Left kidney (tissue), 2 donors: ENCODE results near the gene LHFPL2. TPM values are rescaled to one million over a fixed set of nuclear protein-coding genes. Genes with fewer than 3 reads are reported as not detected.
A peak's percentile ranks its signal among the peaks of the same experiment; 100 is the strongest.
"Not testable (repeated sequence)": the region's sequence is repeated elsewhere in the genome, so short reads cannot be mapped to it uniquely, and the experiment has no call there.

Experiments used
- DNase-seq: peaks from one replicate; pipeline ENCODE4 v3.0.0-alpha.2; 2013
- polyA plus RNA-seq: library from polyadenylated mRNA; unstranded; fragments of 120-200 nt; gene quantifications from one replicate; pipeline ENCODE4 v1.2.1, GENCODE V29; 2013; ENCODE audit not compliant: insufficient read length

LHFPL2 gene
- polyA plus RNA-seq, 1 donor: 56.2 TPM

DNA sequence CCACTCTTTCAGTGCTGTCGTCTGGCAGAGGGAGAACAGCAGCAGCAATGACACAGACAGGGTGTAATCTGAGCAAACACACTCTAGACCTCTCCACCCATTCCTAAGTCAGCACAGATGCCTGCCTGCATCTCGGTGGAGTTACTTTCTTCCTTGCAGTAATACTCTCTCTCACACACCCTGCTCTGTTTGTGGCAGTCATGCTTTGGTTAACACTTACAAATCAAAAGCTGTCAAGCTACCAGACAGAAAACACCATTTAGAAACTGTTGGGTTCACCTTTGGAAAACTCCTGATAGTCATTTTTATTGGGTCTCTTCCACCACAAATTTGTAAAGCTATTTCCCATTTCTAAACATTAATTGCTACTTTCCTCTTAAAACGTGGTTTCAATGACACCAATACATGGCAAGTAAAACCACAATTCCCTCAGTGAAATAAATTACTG is 27.3 kb downstream of the LHFPL2 start:
- DNase-seq: no peak

DNA sequence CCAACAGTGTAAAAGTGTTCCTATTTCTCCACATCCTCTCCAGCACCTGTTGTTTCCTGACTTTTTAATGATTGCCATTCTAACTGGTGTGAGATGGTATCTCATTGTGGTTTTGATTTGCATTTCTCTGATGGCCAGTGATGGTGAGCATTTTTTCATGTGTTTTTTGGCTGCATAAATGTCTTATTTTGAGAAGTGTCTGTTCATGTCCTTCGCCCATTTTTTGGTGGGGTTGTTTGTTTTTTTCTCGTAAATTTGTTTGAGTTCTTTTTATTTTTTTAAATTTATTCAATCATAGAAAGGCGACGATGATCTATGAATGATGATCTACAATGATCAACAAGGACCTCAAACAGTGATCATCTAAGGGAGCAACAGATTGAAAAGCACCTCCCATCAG is 28.5 kb downstream of the LHFPL2 start:
- not testable (repeated sequence) for DNase-seq

DNA sequence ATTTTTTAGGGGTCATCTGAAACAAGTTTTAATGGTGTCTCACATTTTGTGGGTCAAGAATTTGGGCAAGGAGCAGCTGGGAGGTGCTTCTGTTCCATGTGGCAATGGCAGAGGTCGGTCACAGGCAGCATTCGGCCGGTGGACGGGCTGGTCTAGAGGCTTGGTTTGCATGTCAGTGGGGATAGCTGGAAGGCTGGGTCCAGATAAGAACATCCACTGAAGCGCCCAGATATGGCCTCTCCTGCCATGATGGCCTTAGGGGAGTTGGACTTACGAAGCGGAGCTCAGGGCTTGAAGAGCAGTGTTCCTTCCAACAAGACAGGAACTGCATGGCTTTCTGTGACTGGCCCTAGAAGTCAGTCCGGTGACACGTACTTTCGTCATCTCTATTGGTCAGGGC is 30.3 kb downstream of the LHFPL2 start:
- DNase-seq: no peak

DNA sequence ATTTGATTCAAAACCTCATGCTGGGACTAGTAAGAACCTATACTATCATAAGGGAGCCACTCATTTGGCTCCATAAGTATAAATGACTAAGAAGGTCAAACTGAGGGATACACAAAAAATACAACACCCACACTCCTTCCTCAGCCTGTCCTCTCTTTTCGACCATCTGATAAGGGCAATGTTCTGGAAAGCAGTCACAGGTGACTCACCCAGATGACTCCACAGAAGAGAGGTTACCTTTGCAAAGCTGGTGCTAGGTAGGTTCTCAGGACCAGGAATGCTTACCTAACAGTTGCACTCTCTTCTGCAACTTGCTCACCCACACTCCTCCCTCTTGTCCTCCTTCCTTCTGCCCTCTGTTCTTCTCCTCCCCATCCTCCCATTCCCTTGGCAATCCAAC is 32.9 kb downstream of the LHFPL2 start:
- no peak for DNase-seq

DNA sequence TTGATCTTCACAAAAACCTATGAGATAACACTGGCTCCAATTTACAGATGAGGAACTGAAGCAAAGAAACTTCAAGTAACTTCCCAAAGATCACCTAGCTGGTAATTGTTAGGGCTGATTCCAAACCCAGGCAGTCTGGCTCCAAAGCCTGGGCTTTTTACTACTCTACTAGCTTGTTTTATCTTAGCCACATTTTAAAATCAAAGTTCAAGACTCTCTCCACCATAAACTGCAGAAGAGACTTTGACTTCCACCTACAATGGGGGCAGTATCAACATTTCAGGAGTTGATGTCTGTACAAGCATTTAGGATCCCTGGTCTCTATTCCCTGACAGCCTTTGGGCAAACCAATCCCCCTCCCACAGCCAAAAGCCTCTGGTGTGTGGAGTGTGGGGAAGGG is 33.8 kb downstream of the LHFPL2 start:
- no peak for DNase-seq

DNA sequence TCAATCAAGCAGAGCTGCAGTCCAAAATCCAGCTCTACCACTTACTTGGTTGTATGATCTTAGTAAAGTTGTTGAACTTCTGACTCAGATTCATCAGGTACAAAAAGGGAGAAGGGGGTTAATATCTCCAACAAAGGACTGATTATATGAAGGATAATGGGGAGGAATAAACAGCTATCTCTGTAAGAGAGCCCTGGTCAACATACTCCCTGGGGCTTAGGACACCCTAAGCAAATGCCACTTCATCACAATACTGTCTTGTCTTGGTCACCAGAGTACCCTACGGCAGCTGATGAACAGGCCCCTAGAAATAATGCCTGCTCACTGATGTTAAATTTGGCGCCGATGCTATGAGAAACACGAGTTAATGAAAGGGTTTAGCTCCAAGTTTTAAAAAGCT is 34.8 kb downstream of the LHFPL2 start:
- DNase-seq: no peak

DNA sequence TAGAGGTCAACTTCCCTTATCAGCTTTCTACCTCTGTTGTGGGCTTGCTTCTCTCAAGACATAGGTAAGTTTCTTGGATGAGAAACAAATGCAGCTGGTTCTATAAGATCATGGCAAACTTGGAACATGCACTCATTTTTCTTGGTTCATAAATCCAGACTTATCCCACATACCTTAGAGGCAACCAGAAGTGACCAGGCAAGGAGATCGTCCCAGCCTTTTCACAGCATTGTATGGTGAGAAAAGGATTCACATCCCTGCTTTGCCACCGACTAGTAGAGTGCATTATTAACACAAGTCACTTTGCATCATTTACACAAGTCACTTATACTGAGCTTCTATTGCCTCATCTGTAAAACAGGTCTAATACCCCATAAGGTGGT is 35.4 kb downstream of the LHFPL2 start:
- DNase-seq: no peak

DNA sequence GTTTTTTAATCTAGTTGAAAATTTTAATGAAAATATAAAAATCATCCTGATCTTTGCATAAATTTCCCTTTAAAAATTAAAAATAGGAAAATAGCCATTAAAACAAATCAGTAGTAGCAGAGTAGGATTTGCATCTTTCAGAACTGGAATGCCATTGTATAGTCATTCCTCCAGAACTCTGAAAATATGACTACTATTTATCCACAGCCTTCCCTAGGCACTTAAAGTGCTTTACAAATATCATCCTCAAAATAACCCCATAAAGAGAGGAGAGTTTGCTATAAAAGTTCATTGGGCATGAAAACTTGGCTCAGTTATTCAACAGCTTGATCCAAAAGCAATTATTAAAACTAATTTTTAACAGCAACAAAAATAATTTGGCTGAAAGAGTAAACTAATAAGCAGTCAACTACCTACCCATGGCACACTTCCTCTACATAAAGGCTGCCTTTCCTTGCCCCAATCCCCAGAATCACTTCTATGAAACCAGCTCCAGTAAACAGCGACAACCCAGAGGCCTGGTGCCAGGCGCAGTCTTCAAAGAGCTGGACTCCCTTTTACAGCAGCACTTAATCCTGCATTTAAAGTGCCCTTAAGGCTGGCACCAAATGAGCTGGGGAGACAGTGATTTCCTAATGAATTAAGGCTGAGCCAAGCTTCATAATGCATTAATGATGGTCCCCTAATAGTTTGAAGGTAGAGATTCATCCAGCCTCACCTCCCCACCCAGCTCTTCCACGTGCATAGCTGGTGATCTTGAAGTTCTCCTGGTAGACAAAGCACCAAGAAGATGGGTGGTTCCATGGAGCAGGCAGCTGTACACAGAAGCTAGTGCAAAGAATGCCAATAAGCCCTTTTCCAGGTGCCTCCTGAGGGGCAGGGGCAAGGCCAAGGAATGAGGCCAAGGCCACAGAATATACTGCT is 36.1 kb downstream of the LHFPL2 start:
- DNase-seq: no peak

DNA sequence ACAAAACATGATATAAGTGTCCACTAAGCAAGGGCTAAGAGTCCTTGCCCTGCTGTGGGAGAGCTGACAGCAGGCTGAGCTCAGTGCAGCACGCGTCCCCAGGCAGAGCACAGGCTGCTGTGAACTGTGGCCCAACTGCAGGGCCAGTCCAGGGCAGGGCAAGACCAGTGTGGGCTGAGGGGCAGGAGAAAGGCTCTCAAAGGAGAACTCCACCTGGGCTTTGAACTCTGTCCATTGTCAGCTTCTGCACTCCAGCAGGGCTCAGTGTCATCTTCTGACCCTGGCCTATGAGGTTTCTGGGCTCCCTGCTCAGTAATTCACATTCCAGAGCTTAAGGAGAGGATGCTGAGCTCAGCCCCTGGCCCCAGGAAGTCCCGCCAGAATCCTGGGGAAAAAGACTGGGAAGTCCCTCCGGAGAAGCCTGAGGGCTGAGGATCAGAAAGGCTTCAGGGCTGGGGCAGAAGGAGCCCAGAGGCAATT is 37.4 kb downstream of the LHFPL2 start:
- DNase-seq: no peak

DNA sequence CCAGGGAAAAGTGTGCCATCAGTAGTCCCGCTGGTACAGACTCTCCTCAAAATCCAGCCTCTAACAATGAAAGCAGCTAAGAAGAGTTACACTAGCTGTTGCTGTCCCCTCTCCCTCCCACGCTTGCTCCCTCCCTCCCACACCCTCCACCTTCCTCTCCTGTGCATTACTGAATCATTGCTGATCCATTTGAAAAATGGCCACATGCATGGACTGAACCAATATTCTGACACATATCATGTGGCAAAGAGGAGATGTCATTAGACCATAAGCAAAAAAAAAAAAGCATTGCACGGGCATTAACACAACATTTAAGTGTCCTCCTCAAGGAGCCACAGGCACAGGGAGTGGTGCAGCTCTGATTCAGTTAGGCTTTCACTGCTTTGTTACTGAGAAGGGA is 37.9 kb downstream of the LHFPL2 start:
- DNase-seq: no peak

DNA sequence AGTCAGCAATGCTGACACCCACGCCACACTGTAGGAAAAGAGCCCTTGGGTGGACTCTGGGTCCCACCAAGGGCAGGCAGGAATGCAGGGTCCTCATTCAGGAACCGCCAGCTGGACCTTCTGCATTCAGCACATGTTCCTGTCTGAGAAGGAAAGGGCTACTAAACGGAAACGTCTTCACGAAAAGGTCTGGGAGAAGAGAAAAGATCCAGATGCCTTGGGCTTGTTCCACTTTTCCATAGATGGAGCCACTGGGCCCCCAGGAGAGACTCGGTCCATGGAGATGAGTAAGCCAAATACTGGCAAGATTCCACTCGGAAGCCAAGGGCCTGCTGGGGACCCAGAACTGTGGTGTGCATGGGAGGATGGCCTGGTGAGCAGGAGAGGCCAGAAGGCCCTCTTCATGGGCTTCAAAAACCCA is 38.4 kb downstream of the LHFPL2 start:
- DNase-seq: no peak

DNA sequence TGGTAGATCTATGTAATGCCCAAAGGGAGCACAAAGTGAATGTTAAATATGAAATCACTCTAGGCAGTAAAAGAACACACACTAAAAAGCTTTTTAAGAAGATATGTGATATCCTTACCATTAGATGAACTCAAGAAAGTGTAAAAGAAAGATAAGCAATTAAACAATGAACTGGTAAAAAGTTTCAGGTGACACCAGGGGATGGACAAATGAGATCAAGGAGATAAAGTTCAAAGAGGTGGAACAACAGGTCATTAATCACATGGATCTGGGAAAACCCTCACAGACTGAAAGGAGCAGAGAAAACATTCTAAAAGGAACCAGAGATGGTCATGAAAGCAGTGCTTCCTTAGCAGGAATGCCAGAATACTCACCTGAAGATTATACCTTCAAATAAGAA is 40.7 kb downstream of the LHFPL2 start:
- peak; percentile 74 for DNase-seq

DNA sequence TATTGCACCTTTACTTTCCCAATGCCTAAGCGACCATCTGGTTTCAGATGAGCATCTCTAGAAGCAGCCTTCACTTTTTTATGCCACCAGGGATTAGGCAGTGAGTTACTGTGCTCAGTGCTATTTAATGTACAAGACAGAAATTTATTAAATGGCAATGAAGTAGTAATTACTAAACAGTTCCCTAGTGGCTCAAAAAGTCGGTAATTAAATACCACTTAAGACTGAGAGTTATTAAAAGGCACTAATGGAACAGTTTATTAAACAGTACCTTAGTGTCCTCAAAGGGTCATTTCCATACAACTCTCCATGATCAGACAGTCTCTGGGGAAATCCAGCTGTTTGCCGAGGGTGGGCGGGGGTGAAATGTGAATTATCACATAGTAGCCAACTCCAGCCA is 42.3 kb downstream of the LHFPL2 start:
- no peak for DNase-seq

DNA sequence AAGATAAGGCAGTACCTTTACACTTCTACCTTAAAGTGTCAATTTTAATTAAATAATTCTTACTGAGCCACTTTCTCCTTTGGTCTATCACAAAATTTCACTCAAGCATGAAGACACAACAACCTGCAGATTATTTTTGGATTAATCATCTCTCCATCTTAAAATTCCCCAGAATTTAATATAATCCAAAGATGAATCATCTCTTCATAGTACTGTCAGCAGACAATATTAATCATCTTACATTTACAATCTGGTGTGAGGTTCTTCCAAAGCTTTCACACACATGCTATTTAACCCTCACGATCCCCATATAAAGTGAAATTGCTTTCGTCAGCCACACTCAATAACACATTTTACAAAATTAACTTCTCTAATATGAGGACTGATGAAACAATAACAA is 43.0 kb downstream of the LHFPL2 start:
- DNase-seq: no peak

DNA sequence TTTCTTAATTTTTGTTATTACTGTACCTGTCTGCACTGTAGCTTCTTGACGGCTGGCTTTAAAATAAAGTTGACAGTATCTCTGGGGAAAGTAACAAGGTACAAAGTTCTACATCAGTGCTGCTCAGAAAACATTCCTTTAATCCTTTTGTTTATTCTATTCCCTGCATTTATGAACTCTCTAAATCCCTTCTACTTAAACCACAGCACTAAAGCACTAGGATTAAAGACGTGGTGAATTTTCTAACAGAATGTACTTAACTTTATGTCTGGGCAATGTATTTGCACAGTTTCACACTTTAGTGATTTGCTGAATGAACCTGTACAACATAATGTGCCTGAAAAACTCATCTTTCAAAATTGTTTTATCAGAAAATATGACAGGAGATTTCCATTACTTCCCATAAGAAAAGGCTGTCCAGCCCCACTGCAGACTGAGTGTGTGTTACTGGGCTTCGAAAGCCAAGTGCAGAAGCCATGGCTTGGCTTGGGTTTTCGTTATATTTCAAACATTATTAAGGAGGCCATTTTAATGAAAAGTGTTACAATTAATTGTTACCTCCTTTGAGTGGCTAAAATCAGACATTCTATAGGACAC is 43.8 kb downstream of the LHFPL2 start:
- DNase-seq: no peak

DNA sequence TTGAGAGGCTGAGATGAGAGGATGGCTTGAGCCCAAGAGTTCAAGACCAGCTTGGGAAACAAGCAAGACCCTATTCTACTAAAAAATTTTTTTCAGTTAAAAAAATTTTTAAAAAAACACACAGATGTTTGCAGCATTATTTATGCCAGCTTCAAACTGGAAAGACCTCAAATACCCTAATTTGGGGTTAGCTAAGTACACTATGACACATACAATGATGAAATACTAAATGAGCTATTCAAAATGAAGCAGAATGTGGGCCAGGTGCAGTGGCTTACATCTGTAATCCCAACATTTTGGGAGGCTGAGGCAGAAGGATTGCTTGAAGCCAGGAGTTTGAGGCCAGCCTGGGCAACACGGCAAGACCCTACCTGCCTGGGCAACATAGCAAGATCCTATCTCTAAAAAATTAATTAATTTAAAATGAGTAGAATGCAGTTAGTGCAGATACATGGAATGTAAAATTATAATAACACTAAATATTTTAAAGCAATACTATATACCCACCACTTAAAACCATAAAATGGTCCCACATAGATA is 44.9 kb downstream of the LHFPL2 start:
- DNase-seq: no peak

DNA sequence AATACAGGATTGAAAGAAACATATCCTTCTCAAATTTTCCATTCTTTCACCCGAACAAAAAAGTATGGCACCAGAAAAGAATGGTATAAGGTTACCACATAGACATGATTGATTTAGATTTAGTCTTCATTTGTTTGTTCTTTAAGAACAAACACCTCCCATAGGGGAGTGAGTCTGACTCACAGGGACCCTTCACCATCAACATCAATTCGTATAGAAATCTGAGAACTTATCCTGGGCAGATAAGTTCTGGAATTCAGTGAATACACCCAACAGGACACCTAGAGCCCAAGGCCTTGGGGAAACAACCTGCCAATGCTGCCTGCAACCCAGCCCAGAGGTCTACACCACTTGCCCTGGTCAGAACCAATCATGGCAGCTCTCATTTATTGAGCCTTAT is 46.2 kb downstream of the LHFPL2 start:
- DNase-seq: no peak

DNA sequence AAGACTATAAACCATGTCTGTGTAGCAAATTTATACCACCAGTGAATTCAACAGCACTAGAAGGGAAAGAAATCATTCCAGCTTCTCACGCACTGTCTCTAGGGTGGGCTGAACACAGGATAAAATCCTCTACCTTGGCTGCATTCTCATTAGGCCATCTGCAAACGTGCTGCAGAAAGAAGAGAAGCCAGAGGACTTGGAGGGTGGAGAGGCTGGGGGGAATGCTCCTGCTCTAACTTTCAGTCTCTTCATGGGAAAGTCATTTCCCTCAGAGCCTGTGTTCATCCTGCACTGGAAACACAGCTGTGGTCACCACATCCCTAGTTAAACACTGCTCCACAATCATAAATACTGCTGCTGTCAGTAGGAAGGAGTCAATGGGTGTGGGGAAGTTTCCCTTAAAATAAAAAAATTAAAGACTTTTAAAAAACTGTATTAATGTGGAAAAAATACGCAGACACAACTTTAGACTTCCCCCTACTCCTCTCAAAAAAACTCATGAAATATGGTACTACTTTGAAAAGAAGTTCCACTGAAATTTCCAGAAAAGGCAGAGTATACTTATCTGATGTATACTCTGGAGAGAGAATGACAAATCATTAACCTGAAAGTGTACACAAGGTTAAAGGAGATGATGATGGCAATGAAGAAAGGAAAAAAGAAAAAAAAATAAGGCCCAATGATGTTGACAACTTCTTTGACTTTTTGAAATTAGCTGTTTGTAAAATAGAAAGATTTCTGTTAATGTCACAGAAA is 46.8 kb downstream of the LHFPL2 start:
- DNase-seq: no peak

DNA sequence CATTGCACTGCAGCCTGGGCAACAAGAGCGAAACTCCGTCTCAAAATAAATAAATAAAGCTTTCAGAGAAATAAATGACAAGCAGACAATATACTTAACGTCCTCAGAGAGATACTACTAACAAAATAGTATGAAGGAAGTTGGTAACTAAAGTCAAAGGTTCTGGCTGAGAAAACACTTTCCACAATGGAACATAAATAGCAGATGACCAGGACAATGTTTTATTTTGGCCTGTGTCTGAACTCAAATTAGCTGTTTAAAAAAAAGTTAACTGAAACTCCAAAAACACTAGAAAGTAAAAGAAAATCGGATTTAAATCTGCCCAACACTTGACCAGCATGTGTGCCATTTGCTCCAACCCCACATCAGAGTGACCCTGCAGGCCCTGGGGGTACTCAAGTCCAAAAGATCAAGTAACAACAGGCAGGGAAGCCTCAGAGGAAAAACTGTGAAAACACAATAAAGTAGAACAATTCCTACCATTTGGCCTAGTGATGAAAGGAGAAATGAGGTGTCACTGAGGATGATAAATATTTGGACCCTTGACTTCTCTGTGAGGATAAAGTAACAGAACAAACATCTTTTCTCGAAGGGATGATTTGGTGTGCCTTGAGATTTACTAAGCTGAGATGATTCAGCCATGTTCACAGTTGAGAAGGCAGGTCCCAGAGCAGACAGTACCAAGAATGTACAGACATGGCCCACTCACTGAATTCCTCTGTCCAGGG is 47.7 kb downstream of the LHFPL2 start:
- DNase-seq: peak; percentile 88

DNA sequence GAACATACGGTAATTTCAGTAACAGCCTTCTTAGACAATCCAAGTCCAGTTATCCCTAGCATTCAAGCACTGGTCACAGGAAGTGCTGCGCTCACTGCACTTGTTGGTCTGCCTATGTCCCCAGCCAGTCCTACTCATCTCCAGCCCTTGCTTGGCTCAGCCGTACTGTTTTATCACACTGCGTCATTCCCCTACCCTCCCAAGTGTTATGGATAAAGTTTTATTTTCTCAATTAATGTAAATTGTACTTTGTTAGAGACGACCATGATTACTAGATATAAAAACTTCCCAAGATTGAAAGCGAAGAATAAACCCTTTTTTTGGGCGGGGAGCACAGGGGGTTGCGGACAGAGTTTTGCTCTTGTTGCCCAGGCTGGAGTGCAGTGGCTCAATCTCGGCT is 49.6 kb downstream of the LHFPL2 start:
- no peak for DNase-seq

DNA sequence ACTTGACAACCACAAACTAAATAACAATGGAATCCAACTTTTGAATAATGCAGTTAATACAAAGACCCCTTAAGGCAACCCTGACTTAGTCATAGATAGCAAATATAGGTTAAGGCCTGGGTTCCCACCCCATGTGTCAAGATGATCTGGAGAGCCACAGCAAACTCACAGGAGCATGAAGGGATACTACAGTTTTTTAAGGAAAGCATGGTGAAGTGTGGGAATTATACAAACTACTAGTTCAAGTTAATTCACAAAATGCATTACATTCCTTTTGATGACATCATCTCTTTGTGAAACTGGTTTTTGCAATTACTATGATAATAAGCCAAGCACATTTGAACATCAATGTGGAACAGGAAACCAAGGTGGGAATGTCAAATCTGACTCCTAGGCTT is 50.6 kb downstream of the LHFPL2 start:
- DNase-seq: no peak
